Activated CD4-positive, alpha-beta T cell treated with anti-CD3 and anti-CD28 coated beads for 24 hours (primary cell): ENCODE measurements around the gene CBFA2T2.
"Not testable (repeated sequence)": the region's sequence is repeated elsewhere in the genome, so short reads cannot be mapped to it uniquely, and the experiment has no call there.

Experiments
- DNase-seq, 2 donors: peaks; one replicate each; pipeline ENCODE4 v3.0.0-alpha.2; 2020; ENCODE audit warnings: low read depth in 2 of 2

The CBFA2T2 gene

DNA sequence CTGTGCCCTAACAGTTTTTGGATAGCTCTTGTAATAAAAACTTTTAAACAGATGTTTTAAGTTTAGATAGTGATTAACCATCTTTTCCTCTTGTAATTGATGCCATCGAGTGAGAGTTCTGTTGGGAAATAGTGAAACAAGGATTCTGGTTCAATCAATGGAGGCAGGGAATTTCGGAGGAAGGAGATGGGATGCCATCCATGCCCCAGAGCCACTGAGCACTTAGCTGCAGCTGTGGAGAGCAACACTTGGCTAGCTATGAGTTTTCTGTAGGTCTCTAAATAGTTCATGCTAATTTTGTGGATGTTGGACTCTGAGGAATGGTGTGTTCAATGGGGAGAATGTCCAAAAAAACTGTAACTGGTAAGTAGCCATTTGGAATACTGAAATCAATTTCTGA is 16.7 kb downstream of the CBFA2T2 start:
- DNase-seq, result no peak

- no peak for DNase-seq
Observed at GRCh38 chr20:33507461-33507860, 17.6 kb downstream of the CBFA2T2 start.

DNA sequence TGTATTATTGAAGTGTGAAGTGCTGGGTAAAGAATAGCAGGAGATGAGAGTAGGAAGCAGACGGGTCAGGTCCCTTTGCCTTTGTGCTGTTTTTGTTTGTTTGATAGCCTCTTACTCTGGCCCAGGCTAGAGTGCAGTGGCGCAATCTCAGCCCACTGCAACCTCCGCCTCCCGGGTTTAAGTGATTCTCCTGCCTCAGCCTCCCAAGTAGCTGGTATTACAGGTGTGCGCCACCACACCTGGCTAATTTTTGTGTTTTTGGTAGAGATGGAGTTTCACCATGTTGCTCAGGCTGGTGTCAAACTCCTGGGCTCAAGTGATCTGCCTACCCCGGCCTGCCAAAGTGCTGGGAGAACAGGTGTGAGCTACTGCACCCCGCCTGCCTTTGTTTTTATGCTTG is 18.1 kb downstream of the CBFA2T2 start:
- not testable (repeated sequence) for DNase-seq

DNA sequence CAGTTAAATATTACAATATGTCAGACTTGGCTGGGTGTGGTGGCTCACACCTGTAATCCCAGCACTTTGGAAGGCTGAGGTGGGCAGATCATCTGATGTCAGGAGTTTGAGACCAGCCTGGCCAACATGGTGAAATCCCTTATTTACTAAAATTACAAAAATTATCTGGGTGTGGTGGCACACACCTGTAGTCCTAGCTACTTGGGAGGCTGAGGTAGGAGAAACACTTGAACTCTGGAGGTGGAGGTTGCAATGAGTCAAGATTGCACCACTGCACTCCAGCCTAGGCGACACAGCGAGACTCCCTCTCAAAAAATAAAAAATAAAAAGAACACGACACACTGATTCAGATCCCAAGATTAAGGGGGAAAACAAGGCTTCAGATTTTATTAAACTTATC is 19.2 kb downstream of the CBFA2T2 start:
- not testable (repeated sequence) for DNase-seq

DNA sequence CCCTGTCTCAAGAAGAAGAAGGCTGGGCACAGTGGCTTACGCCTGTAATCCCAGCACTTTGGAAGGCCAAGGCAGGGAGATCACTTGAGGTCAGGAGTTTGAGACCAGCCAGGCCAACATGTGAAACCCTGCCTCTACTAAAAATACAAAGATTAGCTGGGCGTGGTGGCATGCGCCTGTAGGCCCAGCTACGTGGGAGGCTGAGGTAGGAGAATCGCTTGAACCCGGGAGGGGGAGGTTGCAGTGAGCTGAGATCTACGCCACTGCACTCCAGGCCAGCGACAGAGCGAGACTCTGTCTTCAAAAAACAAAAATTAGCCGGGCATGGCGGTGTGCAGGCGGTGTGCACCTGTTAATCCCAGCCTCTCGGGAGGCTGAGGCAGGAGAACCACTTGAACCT is 22.0 kb downstream of the CBFA2T2 start:
- not testable (repeated sequence) for DNase-seq

- DNase-seq, result no peak
Observed at GRCh38 chr20:33515569-33516216, 25.8 kb downstream of the CBFA2T2 start.

- DNase-seq, result no peak
Observed at GRCh38 chr20:33516882-33517281, 27.0 kb downstream of the CBFA2T2 start.

DNA sequence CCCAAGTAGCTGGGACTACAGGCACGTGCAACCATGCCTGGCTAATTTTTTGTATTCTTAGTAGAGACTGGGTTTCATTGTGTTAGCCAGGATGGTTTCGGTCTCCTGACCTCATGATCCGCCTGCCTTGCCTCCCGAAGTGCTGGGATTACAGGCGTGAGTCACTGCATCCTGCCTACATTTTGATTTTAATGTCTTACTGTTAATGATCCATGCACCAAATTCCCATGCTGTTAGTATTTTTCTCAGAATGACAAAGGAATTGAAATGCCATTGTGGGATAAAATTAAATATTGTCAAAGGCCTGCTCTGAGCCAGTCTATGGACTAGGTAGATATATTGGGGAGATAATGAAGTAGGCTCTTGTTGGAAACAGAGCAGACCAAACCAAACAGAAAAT is 28.2 kb downstream of the CBFA2T2 start:
- no peak for DNase-seq

GRCh38 chr20:33521461-33521860 is 31.6 kb downstream of the CBFA2T2 start:
- DNase-seq, result no peak

GRCh38 chr20:33522256-33522820 is 32.4 kb downstream of the CBFA2T2 start:
- peak in 1 of 2 donors; percentile 1 for DNase-seq

GRCh38 chr20:33524261-33524660 is 34.4 kb downstream of the CBFA2T2 start:
- DNase-seq, result no peak

- no peak for DNase-seq
Observed at GRCh38 chr20:33526769-33527168, 36.9 kb downstream of the CBFA2T2 start.

GRCh38 chr20:33531047-33531877 is 41.4 kb downstream of the CBFA2T2 start:
- no peak for DNase-seq

GRCh38 chr20:33531885-33532284 is 42.0 kb downstream of the CBFA2T2 start:
- no peak for DNase-seq

DNA sequence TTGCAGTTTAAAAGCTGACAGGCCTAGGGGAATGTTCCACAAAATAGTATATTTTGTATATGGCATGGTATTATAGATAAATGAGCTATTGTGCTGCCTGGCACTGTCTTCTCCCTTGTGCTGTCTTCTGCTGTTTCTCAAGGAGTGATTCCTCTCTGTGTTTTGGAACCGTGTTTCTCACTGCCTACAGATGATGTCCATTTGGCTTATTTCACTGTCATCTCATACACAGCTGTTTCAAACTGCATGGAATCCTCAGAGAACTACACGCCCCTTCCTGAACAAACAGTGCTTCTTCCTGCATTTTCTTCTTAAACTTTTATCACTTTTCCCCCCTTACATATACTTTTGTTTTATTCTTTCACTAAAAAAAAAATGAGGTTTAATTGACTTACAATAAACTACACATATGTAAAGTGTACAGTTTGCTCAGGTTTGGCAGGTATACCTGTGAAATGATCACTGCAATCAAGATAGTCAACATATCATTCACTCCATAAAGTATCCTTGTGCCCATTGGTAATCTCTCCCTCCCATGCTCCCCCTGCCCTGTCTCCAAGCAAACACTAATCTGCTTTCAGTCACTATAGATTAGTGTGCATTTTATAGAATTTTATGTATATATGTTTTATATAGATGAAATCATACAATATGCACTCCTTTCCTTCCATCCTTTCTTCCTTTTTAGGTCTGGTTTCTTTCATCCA is 43.0 kb downstream of the CBFA2T2 start:
- DNase-seq, result no peak

DNA sequence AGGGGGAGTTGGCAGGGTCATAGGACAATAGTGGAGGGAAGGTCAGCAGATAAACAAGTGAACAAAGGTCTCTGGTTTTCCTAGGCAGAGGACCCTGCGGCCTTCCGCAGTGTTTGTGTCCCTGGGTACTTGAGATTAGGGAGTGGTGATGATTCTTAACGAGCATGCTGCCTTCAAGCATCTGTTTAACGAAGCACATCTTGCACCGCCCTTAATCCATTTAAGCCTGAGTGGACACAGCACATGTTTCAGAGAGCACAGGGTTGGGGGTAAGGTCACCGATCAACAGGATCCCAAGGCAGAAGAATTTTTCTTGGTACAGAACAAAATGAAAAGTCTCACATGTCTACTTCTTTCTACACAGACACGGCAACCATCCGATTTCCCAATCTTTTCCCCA is 45.8 kb downstream of the CBFA2T2 start:
- DNase-seq, result not testable (repeated sequence)

DNA sequence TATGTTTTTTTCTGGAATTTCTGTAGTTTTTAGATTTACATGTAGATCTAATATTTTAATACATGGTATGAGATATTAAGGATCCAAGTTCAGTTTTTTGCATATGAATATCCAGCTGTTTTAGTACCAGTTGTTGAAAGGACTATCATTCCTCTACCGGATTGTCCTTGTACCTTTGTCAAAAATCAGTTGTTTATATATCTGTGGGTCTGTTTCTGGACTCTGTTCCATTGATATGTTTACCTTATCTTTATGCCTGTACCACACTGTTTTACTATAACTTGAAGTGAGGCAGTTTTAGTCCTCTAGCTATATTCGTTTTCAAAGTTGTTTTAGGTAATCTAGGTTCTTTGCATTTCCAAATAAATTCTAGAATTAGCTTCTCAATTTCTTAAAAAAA is 47.7 kb downstream of the CBFA2T2 start:
- DNase-seq, result no peak

GRCh38 chr20:33539129-33539528 is 49.2 kb downstream of the CBFA2T2 start:
- DNase-seq, result no peak

DNA sequence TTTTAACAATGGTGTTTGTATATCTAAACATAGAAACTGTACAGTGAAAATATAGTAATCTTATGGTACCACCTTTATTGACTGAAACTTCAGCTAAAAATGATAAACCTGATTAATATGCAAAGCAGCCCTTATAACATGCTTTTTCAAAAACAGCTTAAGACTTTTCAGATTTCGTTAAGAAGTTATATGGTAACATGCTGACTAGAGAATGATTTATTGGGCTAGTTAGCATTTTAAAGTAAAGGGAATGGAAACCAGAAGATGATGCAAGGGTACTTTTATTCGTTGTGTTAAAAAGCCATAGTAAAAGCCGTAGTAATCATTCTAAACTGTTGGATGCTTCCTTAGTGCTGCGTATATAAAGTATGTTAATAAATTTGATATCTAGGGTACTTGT is 50.5 kb downstream of the CBFA2T2 start:
- no peak for DNase-seq

DNA sequence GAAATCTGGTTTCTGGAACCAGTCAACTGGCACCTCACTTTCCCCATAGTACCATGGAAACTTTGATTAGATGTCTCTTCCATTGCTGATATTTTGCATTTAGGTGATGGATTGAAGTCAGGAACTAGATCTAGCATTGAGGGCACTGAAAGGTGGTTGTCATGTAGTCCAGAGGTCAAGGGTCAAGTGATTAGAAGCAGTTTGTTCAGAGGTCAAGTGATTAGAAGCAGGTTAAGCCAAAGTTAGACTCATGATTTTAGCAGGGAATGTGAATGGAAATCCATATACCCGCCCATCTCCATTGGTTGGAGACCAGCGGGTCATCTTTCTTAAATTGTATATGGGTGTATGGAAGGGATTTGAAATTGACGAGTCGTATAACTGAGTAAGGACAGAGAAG is 51.2 kb downstream of the CBFA2T2 start:
- no peak for DNase-seq

- DNase-seq, result no peak
Observed at GRCh38 chr20:33541797-33542196, 51.9 kb downstream of the CBFA2T2 start.

GRCh38 chr20:33545763-33546162 is 55.9 kb downstream of the CBFA2T2 start:
- DNase-seq, result no peak
